Measurements from ENCODE around the gene ADAMTS1. TPM values are rescaled to one million over a fixed set of nuclear protein-coding genes. Genes with fewer than 3 reads are reported as not detected.

The ADAMTS1 gene
- total RNA-seq, 1 donor from 2014 or later: 6.7 TPM

- Mint-ChIP-seq H3K27ac (no peak overlapping the region), H3K27me3 (ENCODE audit: insufficient read depth, low read depth) (peaks cover 13% of the 10 kb centered on the region), H3K9me3 (no peaks in the 10 kb centered on the region), H3K4me3 (no peak overlapping the region), H3K4me1 (peaks cover 17% of the 10 kb centered on the region), H3K36me3 (no peaks in the 10 kb centered on the region)
- Histone ChIP-seq H2AFZ (replicated peaks) (no peak overlapping the region), H3K9me3 (ENCODE audit: low read depth) (no peaks in the 10 kb centered on the region), H3K4me1 (peaks cover 17% of the 10 kb centered on the region), H3K36me3 (no peaks in the 10 kb centered on the region), H3K4me3 (no peak overlapping the region), H3F3A (ENCODE audit: low read depth) (peaks cover 29% of the 10 kb centered on the region), H3K4me2 (no peak overlapping the region), H4K20me1 (ENCODE audit: low read depth) (no peaks in the 10 kb centered on the region), H3K9ac (no peak overlapping the region), H3K79me2 (ENCODE audit: low read depth) (peaks cover 7% of the 10 kb centered on the region), H3K27ac (no peak overlapping the region), H3K27me3 (peaks cover 26% of the 10 kb centered on the region)
- no peak for DNase-seq (ENCODE audit: low spot score)
- TF ChIP-seq EZH2 (IDR thresholded peaks at IDR 0.05) (no peak), CTCF (IDR thresholded peaks at IDR 0.05) (no peak), EZH2phosphoT487 (IDR thresholded peaks at IDR 0.05) (no peak)
Measured at GRCh38 chr21:26847921-26848320, 2.7 kb upstream of the ADAMTS1 start.

GRCh38 chr21:26847002-26847401 lies 1.8 kb upstream of the ADAMTS1 start:
- H3F3A ChIP-seq (ENCODE audit: low read depth): peaks cover 34% of the 10 kb centered on the region
- H3K4me1 Mint-ChIP-seq: peaks cover 20% of the 10 kb centered on the region
- peaks cover 15% of the 10 kb centered on the region for H3K4me1 ChIP-seq
- no peaks in the 10 kb centered on the region for H3K36me3 ChIP-seq
- peaks cover 5% of the 10 kb centered on the region for H3K36me3 Mint-ChIP-seq
- H3K9me3 Mint-ChIP-seq: no peaks in the 10 kb centered on the region
- H3K79me2 ChIP-seq (ENCODE audit: low read depth): peaks cover 7% of the 10 kb centered on the region
- peak overlapping the region; percentile 93 for H2AFZ ChIP-seq (replicated peaks)
- H3K27ac ChIP-seq: no peak overlapping the region
- no peak overlapping the region for H3K9ac ChIP-seq
- H3K4me3 ChIP-seq: peak overlapping the region; percentile 72
- peak overlapping the region; percentile 95 for H3K4me2 ChIP-seq
- TF ChIP-seq EZH2phosphoT487 (IDR thresholded peaks at IDR 0.05): no peak
- TF ChIP-seq CTCF (IDR thresholded peaks at IDR 0.05): no peak
- no peak for TF ChIP-seq EZH2 (IDR thresholded peaks at IDR 0.05)
- no peaks in the 10 kb centered on the region for H3K9me3 ChIP-seq (ENCODE audit: low read depth)
- peaks cover 13% of the 10 kb centered on the region for H3K27me3 Mint-ChIP-seq (ENCODE audit: insufficient read depth, low read depth)
- no peak overlapping the region for H3K27ac Mint-ChIP-seq
- H4K20me1 ChIP-seq (ENCODE audit: low read depth): no peaks in the 10 kb centered on the region
- peaks cover 26% of the 10 kb centered on the region for H3K27me3 ChIP-seq
- no peak for DNase-seq (ENCODE audit: low spot score)
- peak overlapping the region; percentile 97 for H3K4me3 Mint-ChIP-seq

- Histone ChIP-seq H3K27me3 (peaks cover 26% of the 10 kb centered on the region), H3K9me3 (ENCODE audit: low read depth) (no peaks in the 10 kb centered on the region), H4K20me1 (ENCODE audit: low read depth) (no peaks in the 10 kb centered on the region), H3K4me1 (peaks cover 12% of the 10 kb centered on the region), H3K4me2 (peak overlapping the region; percentile 95), H2AFZ (replicated peaks) (peak overlapping the region; percentile 93), H3F3A (ENCODE audit: low read depth) (peaks cover 34% of the 10 kb centered on the region), H3K79me2 (ENCODE audit: low read depth) (peaks cover 7% of the 10 kb centered on the region), H3K36me3 (peaks cover 6% of the 10 kb centered on the region), H3K9ac (peak overlapping the region; percentile 19), H3K27ac (no peak overlapping the region), H3K4me3 (peak overlapping the region; percentile 72)
- Mint-ChIP-seq H3K4me3 (peak overlapping the region; percentile 97), H3K4me1 (peaks cover 21% of the 10 kb centered on the region), H3K27me3 (ENCODE audit: insufficient read depth, low read depth) (peaks cover 13% of the 10 kb centered on the region), H3K9me3 (no peaks in the 10 kb centered on the region), H3K27ac (peak overlapping the region; percentile 90), H3K36me3 (peaks cover 10% of the 10 kb centered on the region)
- DNase-seq (ENCODE audit: low spot score): peak; percentile 79
- TF ChIP-seq CTCF (IDR thresholded peaks at IDR 0.05) (peak; percentile 7), EZH2 (IDR thresholded peaks at IDR 0.05) (no peak)
Measured at GRCh38 chr21:26846036-26846931, 1.1 kb upstream of the ADAMTS1 start.

Measured in neural progenitor cell (in vitro differentiated cells).